ENCODE data around the gene ZNF791.
"Not testable (repeated sequence)": the region's sequence is repeated elsewhere in the genome, so short reads cannot be mapped to it uniquely, and the experiment has no call there.

ZNF791 gene

DNA sequence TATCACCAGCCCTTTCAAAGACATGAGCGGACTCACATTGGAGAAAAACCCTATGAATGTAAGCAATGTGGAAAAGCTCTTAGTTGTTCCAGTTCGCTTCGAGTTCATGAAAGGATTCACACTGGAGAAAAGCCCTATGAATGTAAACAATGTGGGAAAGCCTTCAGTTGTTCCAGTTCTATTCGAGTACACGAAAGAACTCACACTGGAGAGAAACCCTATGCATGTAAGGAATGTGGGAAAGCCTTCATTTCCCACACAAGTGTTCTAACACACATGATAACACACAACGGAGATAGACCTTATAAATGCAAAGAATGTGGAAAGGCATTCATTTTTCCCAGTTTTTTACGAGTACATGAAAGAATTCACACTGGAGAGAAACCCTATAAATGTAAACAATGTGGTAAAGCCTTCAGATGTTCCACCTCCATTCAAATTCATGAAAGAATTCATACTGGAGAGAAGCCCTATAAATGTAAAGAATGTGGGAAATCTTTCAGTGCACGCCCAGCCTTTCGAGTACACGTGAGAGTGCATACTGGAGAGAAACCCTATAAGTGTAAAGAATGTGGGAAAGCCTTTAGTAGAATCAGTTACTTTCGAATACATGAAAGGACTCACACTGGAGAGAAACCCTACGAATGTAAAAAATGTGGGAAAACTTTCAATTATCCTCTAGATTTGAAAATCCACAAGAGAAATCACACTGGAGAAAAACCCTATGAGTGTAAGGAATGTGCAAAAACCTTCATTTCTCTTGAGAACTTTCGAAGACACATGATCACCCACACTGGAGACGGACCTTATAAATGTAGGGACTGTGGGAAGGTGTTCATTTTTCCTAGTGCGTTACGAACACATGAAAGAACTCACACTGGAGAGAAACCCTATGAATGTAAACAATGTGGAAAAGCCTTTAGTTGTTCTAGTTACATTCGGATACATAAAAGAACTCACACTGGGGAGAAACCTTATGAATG, 17.6 kb downstream of the ZNF791 start:
- Histone ChIP-seq H3K9me3 (peaks cover 55% of the 10 kb centered on the region), H3K27me3 (no peaks in the 10 kb centered on the region), H3K27ac (no peak overlapping the region), H3K4me1 (no peaks in the 10 kb centered on the region), H4K20me1 (no peaks in the 10 kb centered on the region), H3K4me2 (no peak overlapping the region), H3K36me3 (peaks cover 95% of the 10 kb centered on the region), H3K4me3 (peak overlapping the region; percentile 30), H3K9ac (no peak overlapping the region)
- TF ChIP-seq Cebpa-rat (IDR thresholded peaks at IDR 0.05) = no peak

DNA sequence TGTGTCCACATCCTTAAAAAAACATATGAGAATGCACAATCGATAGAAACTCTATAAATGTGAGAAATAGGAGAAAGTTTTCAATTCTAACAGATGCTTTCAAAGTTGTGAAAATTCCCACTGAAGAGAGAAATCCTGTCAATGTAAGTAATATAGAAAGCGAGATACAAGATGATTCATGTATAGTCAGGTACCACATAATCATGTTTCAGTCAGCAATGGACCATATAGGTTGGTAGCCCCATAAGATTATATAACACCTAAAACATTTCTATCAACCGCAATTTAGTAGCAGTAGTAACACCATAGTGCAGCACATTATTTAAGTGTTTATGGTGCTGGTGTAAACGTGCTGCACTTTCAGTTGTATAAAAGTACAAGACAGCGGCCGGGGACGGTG, 18.5 kb downstream of the ZNF791 start:
- Histone ChIP-seq H3K9me3 (peaks cover 55% of the 10 kb centered on the region), H3K27me3 (no peaks in the 10 kb centered on the region), H3K36me3 (peaks cover 89% of the 10 kb centered on the region), H3K9ac (no peak overlapping the region), H3K4me2 (no peak overlapping the region), H3K4me3 (peak overlapping the region; percentile 30; the same call in 1 of the 2 replicates), H3K27ac (no peak overlapping the region), H4K20me1 (no peaks in the 10 kb centered on the region), H3K4me1 (0 out of 2 replicates have a peak, but pooled peaks cover under 1% of the 10 kb centered on the region)
- TF ChIP-seq Cebpa-rat (IDR thresholded peaks at IDR 0.05) = no peak

- no peak overlapping the region for H3K4me2 ChIP-seq
These were observed 25.9 kb downstream of the ZNF791 start for GRCh38 chr19:12636631-12637030.

GRCh38 chr19:12638611-12639182, 28.0 kb downstream of the ZNF791 start:
- Histone ChIP-seq H3K27me3 (no peaks in the 10 kb centered on the region), H3K9me3 (no peaks in the 10 kb centered on the region), H3K27ac (no peak overlapping the region), H3K4me3 (no peak overlapping the region), H3K4me2 (no peak overlapping the region), H3K4me1 (peaks cover 15% of the 10 kb centered on the region), H3K9ac (no peak overlapping the region), H4K20me1 (no peaks in the 10 kb centered on the region), H3K36me3 (peaks cover 7% of the 10 kb centered on the region)
- TF ChIP-seq Cebpa-rat (IDR thresholded peaks at IDR 0.05) = no peak

More at GRCh38 chr19:12636631-12637030, 25.9 kb downstream of the ZNF791 start:
- no peak for TF ChIP-seq Cebpa-rat (IDR thresholded peaks at IDR 0.05)
- no peaks in the 10 kb centered on the region for H4K20me1 ChIP-seq
- no peaks in the 10 kb centered on the region for H3K27me3 ChIP-seq
- no peak overlapping the region for H3K4me3 ChIP-seq
- H3K9ac ChIP-seq = no peak overlapping the region
- peaks cover 23% of the 10 kb centered on the region for H3K36me3 ChIP-seq
- no peak overlapping the region for H3K27ac ChIP-seq
- peaks cover 15% of the 10 kb centered on the region for H3K4me1 ChIP-seq
- no peaks in the 10 kb centered on the region for H3K9me3 ChIP-seq

DNA sequence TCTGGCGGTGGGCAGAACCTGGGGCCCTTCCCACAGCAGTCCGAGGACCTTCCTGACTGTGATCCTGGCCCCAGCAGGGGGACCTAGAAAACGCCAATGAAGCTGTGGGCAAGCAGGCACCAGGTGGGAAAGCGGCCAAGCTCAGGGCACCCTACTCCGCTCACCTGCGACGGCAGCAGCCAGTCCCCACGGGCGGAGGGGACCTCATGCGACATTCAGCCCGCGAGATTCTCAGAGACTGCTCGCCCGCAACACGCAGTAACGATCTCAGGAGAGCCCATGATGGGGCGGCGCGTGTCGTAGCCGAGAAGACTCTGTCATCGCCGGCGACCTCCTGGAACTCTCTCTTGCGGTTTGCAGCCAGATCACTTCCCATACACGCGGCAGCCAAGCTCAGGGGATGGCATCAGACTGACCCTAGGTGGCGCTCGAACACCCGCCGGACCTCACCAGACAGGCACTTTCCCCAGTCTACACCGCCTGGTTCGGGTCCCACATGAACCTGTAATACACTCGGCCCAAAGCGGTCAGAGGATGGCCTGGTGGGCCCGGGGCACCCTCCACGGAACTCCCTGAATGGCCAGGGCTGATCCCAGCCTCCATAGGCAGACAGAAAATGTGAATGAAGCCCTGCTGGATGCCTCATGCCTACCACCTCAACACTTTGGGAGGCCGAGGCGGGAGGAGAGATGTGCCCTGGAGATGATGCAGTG, 29.3 kb downstream of the ZNF791 start:
- no peak for TF ChIP-seq Cebpa-rat (IDR thresholded peaks at IDR 0.05)
- peaks cover 17% of the 10 kb centered on the region; the same call in 1 of the 2 replicates for H3K36me3 ChIP-seq

DNA sequence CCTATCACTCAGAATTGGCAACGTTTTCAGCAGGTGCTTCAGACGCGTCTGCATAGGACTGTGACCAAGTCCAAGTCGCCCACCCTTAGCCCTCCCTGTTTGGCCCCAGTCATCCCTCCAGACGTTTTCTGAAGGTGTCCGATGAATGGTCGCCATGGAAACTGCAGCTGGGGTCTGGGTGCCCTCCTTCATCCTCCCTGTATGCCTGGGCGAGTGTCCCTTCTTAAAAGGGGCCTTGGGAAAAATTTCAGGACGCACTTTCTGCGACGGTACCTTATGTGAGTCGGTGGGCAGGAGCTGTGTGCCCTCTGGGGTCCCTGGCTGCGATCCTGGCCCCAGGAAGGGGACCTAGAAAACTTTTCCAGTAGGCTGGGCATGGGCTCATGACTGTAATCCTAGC, 30.7 kb downstream of the ZNF791 start:
- H4K20me1 ChIP-seq = no peaks in the 10 kb centered on the region
- no peaks in the 10 kb centered on the region for H3K27me3 ChIP-seq
- TF ChIP-seq Cebpa-rat (IDR thresholded peaks at IDR 0.05) = no peak
- no peak overlapping the region for H3K4me3 ChIP-seq
- peaks cover 11% of the 10 kb centered on the region for H3K4me1 ChIP-seq
- no peak overlapping the region for H3K4me2 ChIP-seq
- peaks cover 30% of the 10 kb centered on the region for H3K36me3 ChIP-seq
- H3K9ac ChIP-seq = no peak overlapping the region
- H3K27ac ChIP-seq = no peak overlapping the region
- H3K9me3 ChIP-seq = no peaks in the 10 kb centered on the region

More for the DNA sequence above, 29.3 kb downstream of the ZNF791 start:
- Histone ChIP-seq H3K27ac (peak overlapping the region; percentile 52), H3K27me3 (no peaks in the 10 kb centered on the region), H3K9me3 (no peaks in the 10 kb centered on the region), H3K4me2 (peak overlapping the region; percentile 79), H3K4me3 (peak overlapping the region; percentile 40), H3K9ac (peak overlapping the region; percentile 60), H4K20me1 (no peaks in the 10 kb centered on the region), H3K4me1 (peaks cover 10% of the 10 kb centered on the region)

- no peak overlapping the region for H3K9ac ChIP-seq
- no peak overlapping the region for H3K4me2 ChIP-seq
- H3K27ac ChIP-seq = no peak overlapping the region
- TF ChIP-seq Cebpa-rat (IDR thresholded peaks at IDR 0.05) = no peak
- peaks cover 22% of the 10 kb centered on the region for H3K4me1 ChIP-seq
- H3K9me3 ChIP-seq = no peaks in the 10 kb centered on the region
- no peak overlapping the region for H3K4me3 ChIP-seq
- no peaks in the 10 kb centered on the region for H3K27me3 ChIP-seq
- H3K36me3 ChIP-seq = peaks cover 29% of the 10 kb centered on the region
- H4K20me1 ChIP-seq = no peaks in the 10 kb centered on the region
These were observed 31.8 kb downstream of the ZNF791 start for GRCh38 chr19:12642506-12642905.

- H3K4me1 ChIP-seq = peaks cover 22% of the 10 kb centered on the region
- H3K4me3 ChIP-seq, H3K9ac ChIP-seq, H3K4me2 ChIP-seq, H3K9me3 ChIP-seq, H3K27ac ChIP-seq, H3K27me3 ChIP-seq, H4K20me1 ChIP-seq: not testable (repeated sequence)
- peaks cover 37% of the 10 kb centered on the region for H3K36me3 ChIP-seq
These were observed 33.0 kb downstream of the ZNF791 start for GRCh38 chr19:12643716-12644115.

DNA sequence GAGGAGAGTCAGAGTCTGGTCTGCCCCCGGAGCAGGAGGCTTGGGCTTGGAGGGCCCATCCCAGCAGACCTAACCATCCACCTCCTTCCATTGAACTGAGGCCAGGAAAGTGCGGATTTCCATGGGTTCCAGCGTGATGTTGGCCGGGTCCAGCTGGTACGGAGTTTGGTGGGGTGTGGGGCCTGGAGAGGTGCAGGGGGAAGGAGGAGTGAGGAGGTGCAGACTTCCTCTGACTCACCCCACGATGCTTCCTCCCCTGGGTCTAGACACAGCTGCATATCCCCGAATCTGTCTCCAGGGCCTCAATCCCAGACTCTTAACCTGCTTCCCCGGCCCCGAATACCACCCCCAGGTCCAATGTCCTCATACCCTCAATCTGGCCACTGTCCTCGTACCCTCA, 35.8 kb downstream of the ZNF791 start:
- Histone ChIP-seq H4K20me1 (no peaks in the 10 kb centered on the region), H3K36me3 (peaks cover 57% of the 10 kb centered on the region), H3K9ac (0 out of 2 replicates have a peak overlapping the region, but pooled peaks have one; percentile 24), H3K4me2 (peak overlapping the region; percentile 25), H3K4me3 (no peak overlapping the region), H3K27ac (no peak overlapping the region), H3K4me1 (peaks cover 13% of the 10 kb centered on the region), H3K27me3 (no peaks in the 10 kb centered on the region), H3K9me3 (no peaks in the 10 kb centered on the region)
- no peak for TF ChIP-seq Cebpa-rat (IDR thresholded peaks at IDR 0.05)

All from BLaER1 (cell line).